ENCODE data around the gene PTBP1.

The PTBP1 gene

GRCh38 chr19:795691-796581 is 1.3 kb upstream of the PTBP1 start:
- Histone ChIP-seq H2BK12ac (ENCODE audit: low read length) (peak overlapping the region; percentile 46), H3K79me1 (ENCODE audit: low read depth, low read length) (peaks cover 2% of the 10 kb centered on the region), H3K9ac (ENCODE audit: low read depth, low read length, poor library complexity) (peak overlapping the region; percentile 63), H2AFZ (ENCODE audit: low read length) (peak overlapping the region; percentile 96), H4K91ac (ENCODE audit: low read depth, low read length, poor library complexity) (no peak overlapping the region), H3K4me2 (ENCODE audit: insufficient read depth, low read length, poor library complexity, severe bottlenecking) (peak overlapping the region; percentile 99), H3K23ac (ENCODE audit: low read depth, low read length, poor library complexity) (peak overlapping the region; percentile 73), H4K8ac (ENCODE audit: low read depth, low read length) (peak overlapping the region; percentile 72), H3K4ac (ENCODE audit: low read length) (no peak overlapping the region), H2BK120ac (ENCODE audit: low read depth, low read length) (peak overlapping the region; percentile 41), H3K27me3 (ENCODE audit: control insufficient read depth in 3 of 3, insufficient read depth in 3 of 3, low read depth in 1 of 3, low read length in 3 of 3) (no peaks in the 10 kb centered on the region), H2BK5ac (ENCODE audit: low read length) (peak overlapping the region; percentile 39), H3K14ac (ENCODE audit: low read length) (peak overlapping the region; percentile 94), H3K18ac (ENCODE audit: low read length) (peak overlapping the region; percentile 52), H3K36me3 (replicated peaks in 1 of 2; ENCODE audit: control insufficient read depth in 2 of 2, insufficient read depth in 2 of 2, low read length in 2 of 2) (peaks cover 14 to 28% of the 10 kb centered on the region in 2 donors), H3K4me3 (ENCODE audit: low read length in 2 of 2) (peak overlapping the region in 1 of 2 donors; percentile 66), H3K9me3 (replicated peaks in 1 of 2; ENCODE audit: control insufficient read depth in 2 of 2, insufficient read depth in 1 of 2, low read depth in 1 of 2, low read length in 2 of 2) (no peaks in the 10 kb centered on the region), H3K4me1 (ENCODE audit: control insufficient read depth in 2 of 2, insufficient read depth in 1 of 2, low read depth in 1 of 2, low read length in 2 of 2) (peaks cover 14 to 15% of the 10 kb centered on the region in 2 donors), H2BK15ac (ENCODE audit: low read length) (peak overlapping the region; percentile 81), H2AK5ac (ENCODE audit: low read depth, low read length) (peak overlapping the region; percentile 100), H3K27ac (replicated peaks; ENCODE audit: low read length) (no peak overlapping the region)
- no peak for DNase-seq (ENCODE audit: low spot score)
- WGBS, 2 donors (ENCODE audit: extremely low coverage in 2 of 2, insufficient read length in 2 of 2, insufficient replicate concordance in 1 of 2), result no CpG with 5 or more reads among the region's 39 CpGs

GRCh38 chr19:797528-798414 is 519 bp downstream of the PTBP1 start:
- DNase-seq (ENCODE audit: low spot score), result peak; percentile 86
- WGBS, 2 donors (ENCODE audit: extremely low coverage in 2 of 2, insufficient read length in 2 of 2, insufficient replicate concordance in 1 of 2), result no CpG with 5 or more reads among the region's 129 CpGs
- no peak overlapping the region for H2BK120ac ChIP-seq (ENCODE audit: low read depth, low read length)

GRCh38 chr19:798415-799075 is 1.3 kb downstream of the PTBP1 start:
- H3K27me3 ChIP-seq (ENCODE audit: control insufficient read depth in 3 of 3, insufficient read depth in 3 of 3, low read depth in 1 of 3, low read length in 3 of 3), result no peaks in the 10 kb centered on the region
- no peak overlapping the region for H4K8ac ChIP-seq (ENCODE audit: low read depth, low read length)
- peak overlapping the region; percentile 74 for H3K18ac ChIP-seq (ENCODE audit: low read length)
- no peak overlapping the region for H3K4ac ChIP-seq (ENCODE audit: low read length)
- peaks cover 28 to 54% of the 10 kb centered on the region in 2 donors for H3K36me3 ChIP-seq (replicated peaks in 1 of 2; ENCODE audit: control insufficient read depth in 2 of 2, insufficient read depth in 2 of 2, low read length in 2 of 2)
- H3K4me1 ChIP-seq (ENCODE audit: control insufficient read depth in 2 of 2, insufficient read depth in 1 of 2, low read depth in 1 of 2, low read length in 2 of 2), result peaks cover 18 to 32% of the 10 kb centered on the region in 2 donors
- no peak overlapping the region for H4K91ac ChIP-seq (ENCODE audit: low read depth, low read length, poor library complexity)
- peak overlapping the region; percentile 97 for H3K9ac ChIP-seq (ENCODE audit: low read depth, low read length, poor library complexity)
- WGBS, 2 donors (ENCODE audit: extremely low coverage in 2 of 2, insufficient read length in 2 of 2, insufficient replicate concordance in 1 of 2), result no CpG with 5 or more reads among the region's 44 CpGs
- no peak overlapping the region for H2BK15ac ChIP-seq (ENCODE audit: low read length)
- no peak for DNase-seq (ENCODE audit: low spot score)
- no peak overlapping the region for H2BK120ac ChIP-seq (ENCODE audit: low read depth, low read length)
- peak overlapping the region; percentile 87 for H2BK5ac ChIP-seq (ENCODE audit: low read length)
- peaks cover 13% of the 10 kb centered on the region for H3K79me1 ChIP-seq (ENCODE audit: low read depth, low read length)
- H2AK5ac ChIP-seq (ENCODE audit: low read depth, low read length), result peak overlapping the region; percentile 83
- no peaks in the 10 kb centered on the region for H3K9me3 ChIP-seq (replicated peaks in 1 of 2; ENCODE audit: control insufficient read depth in 2 of 2, insufficient read depth in 1 of 2, low read depth in 1 of 2, low read length in 2 of 2)
- peak overlapping the region; percentile 43 for H3K27ac ChIP-seq (replicated peaks; ENCODE audit: low read length)
- H3K23ac ChIP-seq (ENCODE audit: low read depth, low read length, poor library complexity), result peak overlapping the region; percentile 87
- no peak overlapping the region for H2BK12ac ChIP-seq (ENCODE audit: low read length)
- H3K4me2 ChIP-seq (ENCODE audit: insufficient read depth, low read length, poor library complexity, severe bottlenecking), result peak overlapping the region; percentile 93
- H3K14ac ChIP-seq (ENCODE audit: low read length), result peak overlapping the region; percentile 84
- H3K4me3 ChIP-seq (ENCODE audit: low read length in 2 of 2), result peak overlapping the region; percentile 89 to 98
- no peak overlapping the region for H2AFZ ChIP-seq (ENCODE audit: low read length)

More at GRCh38 chr19:797528-798414, 519 bp downstream of the PTBP1 start:
- Histone ChIP-seq H3K27ac (replicated peaks; ENCODE audit: low read length) (peak overlapping the region; percentile 94), H3K4me1 (ENCODE audit: control insufficient read depth in 2 of 2, insufficient read depth in 1 of 2, low read depth in 1 of 2, low read length in 2 of 2) (peaks cover 18 to 32% of the 10 kb centered on the region in 2 donors), H2BK5ac (ENCODE audit: low read length) (peak overlapping the region; percentile 87), H2AFZ (ENCODE audit: low read length) (peak overlapping the region; percentile 67), H3K18ac (ENCODE audit: low read length) (peak overlapping the region; percentile 95), H3K4ac (ENCODE audit: low read length) (no peak overlapping the region), H3K9ac (ENCODE audit: low read depth, low read length, poor library complexity) (peak overlapping the region; percentile 97), H4K8ac (ENCODE audit: low read depth, low read length) (no peak overlapping the region), H3K79me1 (ENCODE audit: low read depth, low read length) (peaks cover 11% of the 10 kb centered on the region), H3K27me3 (ENCODE audit: control insufficient read depth in 3 of 3, insufficient read depth in 3 of 3, low read depth in 1 of 3, low read length in 3 of 3) (no peaks in the 10 kb centered on the region), H3K9me3 (replicated peaks in 1 of 2; ENCODE audit: control insufficient read depth in 2 of 2, insufficient read depth in 1 of 2, low read depth in 1 of 2, low read length in 2 of 2) (no peaks in the 10 kb centered on the region), H2BK12ac (ENCODE audit: low read length) (no peak overlapping the region), H2BK15ac (ENCODE audit: low read length) (no peak overlapping the region), H3K4me2 (ENCODE audit: insufficient read depth, low read length, poor library complexity, severe bottlenecking) (peak overlapping the region; percentile 93), H2AK5ac (ENCODE audit: low read depth, low read length) (peak overlapping the region; percentile 83), H3K36me3 (replicated peaks in 1 of 2; ENCODE audit: control insufficient read depth in 2 of 2, insufficient read depth in 2 of 2, low read length in 2 of 2) (peaks cover 21 to 46% of the 10 kb centered on the region in 2 donors), H3K14ac (ENCODE audit: low read length) (peak overlapping the region; percentile 84), H3K23ac (ENCODE audit: low read depth, low read length, poor library complexity) (peak overlapping the region; percentile 99), H4K91ac (ENCODE audit: low read depth, low read length, poor library complexity) (no peak overlapping the region), H3K4me3 (ENCODE audit: low read length in 2 of 2) (peak overlapping the region; percentile 89 to 98)
